SHP77 treated with DMSO at 0.1 percent for 48 hours (cell line): ENCODE results near the gene ADARB1.

Experiments used
- DNase-seq: peaks from one replicate; lab custom pipeline; 2025; lab: John Stamatoyannopoulos, UW

The ADARB1 gene

DNA sequence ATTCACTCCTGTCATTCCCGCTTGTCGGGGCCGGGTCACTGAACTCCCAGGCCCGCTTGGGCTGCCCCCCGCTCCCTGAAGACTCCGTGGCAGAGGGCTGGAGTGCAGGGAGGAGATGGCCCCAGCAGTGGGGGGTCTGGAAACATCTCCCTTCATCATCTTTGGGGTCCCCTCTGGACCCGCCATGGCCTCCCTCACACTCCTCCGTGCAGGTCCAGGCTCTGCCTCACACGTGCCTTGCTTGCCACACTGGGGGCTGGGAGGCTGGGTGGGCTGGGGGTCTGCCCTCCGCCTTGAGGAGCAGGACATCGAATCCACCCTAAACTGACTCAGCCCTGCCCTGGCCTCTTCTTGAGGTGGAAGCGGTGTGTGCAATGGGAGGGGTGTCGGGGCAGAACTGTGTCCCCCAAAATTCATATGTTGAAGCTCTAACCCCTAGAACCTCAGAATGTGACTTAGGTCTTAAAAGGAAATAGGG lies 178.1 kb downstream of the ADARB1 start:
- no peak for DNase-seq

DNA sequence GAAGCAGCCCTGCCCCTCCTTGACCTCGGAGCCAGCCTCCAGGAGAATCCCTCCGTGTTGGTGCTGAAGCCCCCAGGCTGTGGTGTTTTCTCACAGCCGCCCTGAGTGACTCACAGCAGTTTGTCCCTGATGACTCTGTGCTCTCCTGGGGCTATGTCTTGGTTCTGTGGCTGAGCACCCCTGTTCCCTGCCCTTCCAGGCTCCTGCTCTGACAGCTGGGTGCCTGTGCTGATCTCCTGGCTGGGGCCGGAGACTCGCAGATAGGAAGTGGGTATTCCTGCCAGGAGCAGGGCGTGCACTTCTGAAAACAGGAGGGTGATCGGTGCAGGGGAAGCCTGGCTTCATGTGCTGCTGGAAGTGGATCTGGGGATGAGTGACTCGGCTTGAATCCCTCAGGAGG lies 178.8 kb downstream of the ADARB1 start:
- no peak for DNase-seq

DNA sequence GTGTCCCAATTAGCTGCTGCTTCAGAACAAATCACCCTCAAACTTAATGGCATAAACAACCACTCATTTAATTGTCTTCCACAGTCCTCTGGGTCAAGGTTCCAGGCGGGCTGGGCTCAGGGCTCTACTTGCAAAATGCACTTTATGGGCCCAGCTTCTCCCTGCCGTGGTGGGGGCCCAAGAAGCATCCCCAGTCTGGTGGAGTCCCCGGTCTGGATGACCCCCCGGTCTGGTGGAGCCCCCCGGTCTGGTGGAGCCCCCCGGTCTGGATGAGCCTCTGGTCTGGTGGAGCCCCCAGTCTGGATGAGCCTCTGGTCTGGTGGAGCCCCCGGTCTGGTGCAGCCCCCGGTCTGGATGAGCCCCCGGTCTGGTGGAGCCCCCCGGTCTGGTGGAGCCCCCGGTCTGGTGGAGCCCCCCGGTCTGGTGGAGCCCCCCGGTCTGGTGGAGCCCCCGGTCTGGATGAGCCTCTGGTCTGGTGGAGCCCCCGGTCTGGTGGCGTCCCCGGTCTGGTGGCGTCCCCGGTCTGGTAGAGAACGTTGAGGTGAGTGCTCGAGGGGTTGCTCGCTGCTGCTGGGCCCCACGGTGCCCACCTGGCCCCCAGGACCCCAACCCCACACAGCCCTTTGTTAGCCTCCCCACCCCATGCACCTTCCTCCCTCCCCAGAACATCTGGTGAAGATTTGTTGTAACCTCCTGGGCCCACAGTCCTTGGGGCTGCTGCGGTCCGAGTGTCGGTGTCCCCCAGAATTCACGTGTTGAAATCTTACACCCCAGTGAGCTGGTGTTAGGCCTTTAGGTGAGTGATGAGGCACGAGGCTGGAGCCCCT lies 179.5 kb downstream of the ADARB1 start:
- DNase-seq, result no peak

DNA sequence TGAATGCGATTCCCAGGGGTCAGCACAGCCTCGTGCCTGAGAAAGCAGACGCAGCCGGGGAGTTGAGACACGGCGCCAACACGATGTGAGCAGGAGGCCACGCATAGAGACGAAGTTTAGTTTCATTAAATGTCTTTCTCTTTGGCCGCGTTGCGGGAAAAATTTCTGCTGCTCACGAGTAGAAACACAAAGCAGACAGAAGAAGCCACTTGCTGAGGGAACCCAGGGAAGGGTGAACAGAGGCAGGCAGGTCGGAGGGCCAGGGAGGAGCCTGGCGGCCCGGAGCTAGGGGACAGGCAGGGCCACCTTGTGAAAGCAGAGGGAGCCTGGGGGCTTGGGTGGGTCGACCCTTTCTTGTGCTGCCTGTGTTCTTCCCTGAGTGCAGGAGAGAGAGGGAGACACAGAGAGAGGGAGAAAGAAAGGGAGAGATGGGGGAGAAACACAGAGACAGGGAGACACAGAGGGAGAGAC lies 180.1 kb downstream of the ADARB1 start:
- DNase-seq, result no peak

DNA sequence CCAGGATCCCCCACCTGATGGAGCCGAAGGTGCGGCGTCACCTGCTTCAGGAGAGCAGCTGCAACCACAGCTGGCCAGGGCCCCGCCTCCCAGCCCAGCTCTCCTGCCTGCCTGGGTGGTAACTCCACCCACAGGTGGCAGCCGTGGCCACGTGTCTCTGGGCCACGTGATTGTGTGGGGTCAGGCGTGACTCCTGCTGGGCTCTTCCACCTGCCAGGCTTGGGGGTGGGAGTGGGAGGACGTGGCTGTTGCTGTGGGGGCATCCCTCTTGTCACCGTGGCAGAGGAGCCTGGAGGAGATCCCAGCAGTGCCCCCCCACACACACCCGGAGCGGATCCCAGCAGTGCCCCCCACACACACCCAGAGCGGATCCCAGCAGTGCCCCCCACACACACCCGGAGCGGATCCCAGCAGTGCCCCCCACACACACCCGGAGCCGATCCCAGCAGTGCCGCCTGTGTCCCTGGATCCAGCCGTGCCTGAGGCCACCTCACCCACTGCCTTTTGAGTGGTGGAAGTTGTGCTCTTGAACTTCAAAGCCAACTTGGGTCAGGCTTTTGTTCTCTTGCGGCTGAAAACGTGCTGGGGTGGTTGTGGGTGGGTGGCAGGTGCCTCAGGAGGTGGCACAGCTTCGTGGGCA lies 181.1 kb downstream of the ADARB1 start:
- DNase-seq, result no peak

DNA sequence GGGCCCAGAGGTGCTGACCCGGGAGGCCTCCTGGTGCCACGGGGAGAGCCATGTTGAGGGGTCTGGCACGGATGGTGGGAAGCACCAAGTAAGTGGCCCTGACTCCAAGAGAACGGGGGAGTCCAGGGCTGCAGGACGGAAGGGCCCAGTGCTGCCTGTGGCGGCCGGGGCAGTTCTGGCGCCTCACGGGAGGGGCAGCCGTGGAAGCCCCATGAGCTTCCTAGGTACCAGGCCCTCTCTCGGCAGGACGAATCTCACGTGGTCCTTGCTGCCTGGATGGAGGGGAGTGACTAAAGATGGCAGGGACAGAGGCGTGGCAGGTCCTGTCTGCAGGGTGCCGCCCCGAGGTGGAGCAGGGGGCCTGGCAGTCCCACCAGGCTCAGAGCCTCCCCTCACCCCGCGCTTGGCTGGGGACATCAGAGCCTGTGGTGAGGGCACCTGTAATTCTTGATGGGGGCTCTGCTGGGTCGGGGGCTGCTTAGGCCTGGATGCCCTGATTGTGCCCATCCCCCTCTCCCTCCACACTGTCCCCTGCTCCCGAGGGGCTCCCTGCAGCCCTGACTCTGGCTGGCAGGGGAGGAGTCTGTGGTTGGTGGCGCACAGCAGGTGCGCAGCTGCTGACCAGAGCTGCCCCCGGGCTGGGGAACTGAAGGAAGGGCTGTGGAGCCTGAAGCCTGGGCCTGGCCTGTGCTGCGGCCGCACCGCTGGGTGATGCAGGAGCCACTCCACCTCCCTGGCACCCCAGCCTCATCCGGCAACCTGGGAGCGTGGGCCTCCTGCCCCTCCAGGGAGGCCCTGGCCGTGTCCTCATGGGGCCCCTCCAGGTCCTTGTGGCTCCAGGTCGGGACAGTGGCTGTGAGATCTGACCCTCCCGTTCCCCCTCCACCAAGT lies 181.9 kb downstream of the ADARB1 start:
- no peak for DNase-seq

DNA sequence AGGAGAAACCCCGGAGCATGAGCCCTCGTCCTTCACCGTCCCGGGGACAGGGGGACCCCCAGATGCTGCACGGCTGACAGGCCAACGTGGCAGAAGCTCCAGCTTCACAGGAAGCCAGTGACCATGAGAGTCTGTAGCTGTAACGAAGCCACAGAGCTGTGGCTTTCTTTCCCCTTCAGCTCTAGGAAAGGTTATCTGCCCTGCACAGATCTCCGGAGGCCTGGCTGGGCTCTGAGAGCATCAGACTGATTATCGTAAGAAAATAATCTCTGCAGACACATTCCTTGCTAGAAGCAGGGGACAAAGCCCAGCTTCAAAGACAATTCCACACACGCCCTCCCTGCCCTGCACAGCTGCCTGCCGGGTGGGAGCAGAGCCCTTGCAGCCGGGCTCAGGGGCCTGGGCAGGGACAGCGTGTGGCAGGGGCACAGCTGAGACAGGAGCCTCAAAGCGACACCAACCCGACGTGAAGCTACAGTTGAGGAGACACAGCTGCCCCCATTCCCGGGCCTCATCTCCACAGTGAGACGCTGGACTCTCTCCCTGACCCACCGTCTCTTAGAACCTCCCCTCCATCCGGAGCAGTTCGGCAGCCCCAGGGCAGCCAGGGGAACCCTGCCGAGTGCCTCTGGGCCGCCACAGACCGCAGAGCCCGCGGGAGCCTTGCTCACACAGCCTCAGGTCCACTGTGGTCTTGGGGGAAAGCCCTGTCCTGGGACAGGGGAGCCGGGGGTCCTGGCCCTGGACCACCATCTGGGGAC lies 182.7 kb downstream of the ADARB1 start:
- DNase-seq, result no peak

DNA sequence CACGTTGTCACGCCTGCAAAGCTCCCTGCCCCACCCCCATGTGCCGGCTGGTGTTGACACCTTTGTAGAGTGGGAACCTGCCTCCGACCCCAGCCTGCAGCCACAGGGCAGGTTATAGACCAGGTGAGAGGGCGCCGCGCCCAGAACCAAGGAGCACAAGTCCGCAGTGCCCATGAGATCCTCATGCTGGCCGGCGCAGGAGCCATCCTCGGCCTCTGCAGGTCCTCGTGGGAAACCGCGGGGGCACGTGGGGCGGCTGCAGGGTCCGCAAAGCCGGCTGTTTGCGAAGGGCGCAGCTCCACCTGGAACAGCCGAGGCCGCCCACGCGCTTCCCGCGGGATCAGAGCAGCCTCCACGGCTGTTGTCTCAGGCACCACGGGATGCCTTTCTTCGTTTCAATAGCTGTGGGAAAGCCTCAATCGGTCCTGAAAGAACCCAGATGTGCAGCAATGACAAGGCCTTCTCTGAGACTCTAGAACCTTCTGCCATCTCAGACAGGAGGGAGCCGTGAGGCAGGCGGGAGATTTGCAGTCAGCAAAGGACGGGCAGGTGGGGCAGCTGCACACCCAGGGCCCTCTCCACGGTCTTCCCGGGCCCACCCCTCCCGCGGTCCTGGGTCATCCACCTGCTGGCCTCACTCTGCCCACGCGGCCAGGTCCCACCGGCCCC lies 183.4 kb downstream of the ADARB1 start:
- DNase-seq, result no peak

DNA sequence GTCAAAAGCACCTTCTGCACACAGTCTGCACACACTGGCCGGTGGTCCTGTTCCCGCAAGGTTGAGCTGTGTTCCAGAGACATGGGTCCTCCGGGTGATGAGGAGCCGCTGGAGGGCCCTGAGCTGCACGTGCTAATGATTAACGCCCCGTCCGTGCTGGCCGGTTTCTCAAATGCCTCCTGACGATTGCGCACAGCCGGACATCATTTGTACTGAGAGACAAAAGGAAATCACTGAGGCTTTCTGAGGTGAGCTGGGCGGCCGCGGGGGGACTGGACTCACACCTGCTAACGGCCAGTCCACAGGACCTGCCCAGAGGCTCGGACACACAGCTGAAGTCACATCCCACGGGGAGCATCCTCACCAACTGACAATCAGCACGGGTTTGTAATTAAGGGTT lies 184.1 kb downstream of the ADARB1 start:
- no peak for DNase-seq

DNA sequence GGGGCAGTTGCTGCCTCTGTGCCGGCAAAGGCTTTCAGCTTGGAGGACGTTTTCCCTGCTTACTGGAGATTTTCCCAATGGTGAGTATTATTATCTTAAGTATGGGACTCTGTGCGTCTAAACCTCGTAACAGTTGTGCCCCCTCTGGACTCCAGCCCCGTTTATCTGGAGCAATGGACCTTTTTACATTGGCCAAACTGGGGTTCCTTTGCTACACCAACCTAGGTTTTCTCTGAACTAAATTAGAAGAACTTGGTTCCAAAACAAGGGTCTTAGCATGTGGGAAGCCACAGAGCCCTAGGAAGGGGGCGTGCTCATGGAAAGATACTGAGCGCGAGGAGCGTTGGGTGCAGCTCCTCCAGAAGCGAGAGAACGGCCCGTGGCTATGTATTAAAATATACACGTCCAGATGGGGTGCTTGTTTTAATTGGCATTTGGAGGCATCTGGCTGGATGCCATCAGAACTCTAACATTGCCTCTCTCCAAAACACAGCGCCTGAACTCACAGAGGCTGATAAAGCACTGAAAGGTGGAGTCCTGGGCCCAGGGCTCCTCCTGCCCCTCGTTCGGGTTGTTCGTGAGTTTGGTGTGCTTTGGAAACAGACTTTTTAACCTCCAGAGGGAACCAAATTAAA lies 184.9 kb downstream of the ADARB1 start:
- no peak for DNase-seq

DNA sequence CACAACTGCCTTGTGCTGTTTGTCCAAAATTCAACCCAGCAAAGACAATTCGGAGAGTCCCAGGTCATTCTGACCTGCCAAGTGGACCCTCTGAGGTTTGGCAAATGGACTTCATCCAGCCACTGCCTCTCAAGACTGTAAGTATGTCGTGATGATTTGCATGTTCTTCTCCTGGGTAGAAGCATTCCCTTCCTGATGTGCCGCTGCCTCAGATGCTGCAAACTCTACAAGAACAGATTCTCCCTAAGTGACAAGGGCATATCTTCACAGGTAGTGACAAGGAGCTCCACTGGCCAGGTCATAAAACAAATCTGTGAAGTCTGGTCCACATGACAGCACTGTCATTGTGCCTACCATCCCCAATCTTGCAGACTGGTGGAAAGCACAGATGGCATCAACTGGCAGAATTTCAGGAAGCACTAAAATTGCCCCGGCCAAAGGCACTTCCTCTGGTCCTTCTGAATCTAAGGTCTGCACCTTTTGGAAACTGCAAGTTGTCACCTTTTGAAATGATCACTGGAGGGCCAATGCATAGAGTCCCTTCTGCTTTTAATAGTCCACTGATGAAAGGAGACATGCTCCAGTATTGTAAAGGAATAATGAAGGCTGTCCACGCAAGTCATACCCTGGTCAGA lies 185.9 kb downstream of the ADARB1 start:
- no peak for DNase-seq

DNA sequence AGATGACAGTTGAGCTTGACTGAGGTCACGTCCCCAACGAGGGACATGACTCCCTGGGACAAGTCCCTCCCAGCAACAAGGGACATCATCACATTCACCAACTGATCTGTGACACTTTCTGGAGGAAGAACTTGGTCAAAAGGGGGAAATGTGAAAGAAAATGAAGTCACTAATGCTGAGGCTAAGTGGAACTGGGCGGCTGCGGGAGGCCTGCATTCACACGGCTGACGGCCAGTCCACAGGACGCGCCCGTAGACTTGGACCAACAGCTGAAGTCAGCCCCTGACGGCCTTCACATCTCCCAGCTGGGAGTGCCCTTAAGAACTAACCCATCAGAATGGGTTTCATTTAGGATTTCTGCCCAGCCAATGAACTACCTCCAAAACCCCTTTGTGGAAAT lies 186.7 kb downstream of the ADARB1 start:
- no peak for DNase-seq

DNA sequence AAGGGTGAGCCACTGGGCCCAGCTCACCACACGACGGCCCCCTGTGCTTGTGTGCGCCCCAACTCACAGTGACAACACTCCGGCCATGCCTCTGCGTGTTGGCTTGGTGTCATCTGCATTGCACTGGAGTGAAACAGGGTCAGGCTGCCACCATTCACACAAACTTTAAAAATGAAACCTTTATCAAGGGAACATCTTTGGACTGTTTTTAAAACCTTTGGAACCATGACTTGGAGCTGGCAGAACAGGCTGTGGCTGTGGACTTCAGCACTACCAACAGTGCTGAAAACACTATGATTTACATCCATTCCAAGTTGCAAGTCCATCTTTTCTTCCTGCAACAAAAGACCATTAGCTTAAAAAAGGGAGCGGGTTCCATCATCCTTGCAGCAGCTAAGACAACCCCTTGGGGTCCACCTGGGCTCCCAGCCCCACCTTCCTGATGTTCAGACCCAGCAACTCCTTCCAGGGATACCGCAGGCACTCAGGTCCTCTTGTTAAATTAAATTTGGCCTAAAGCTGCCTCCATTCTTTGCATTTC lies 187.7 kb downstream of the ADARB1 start:
- DNase-seq, result no peak

DNA sequence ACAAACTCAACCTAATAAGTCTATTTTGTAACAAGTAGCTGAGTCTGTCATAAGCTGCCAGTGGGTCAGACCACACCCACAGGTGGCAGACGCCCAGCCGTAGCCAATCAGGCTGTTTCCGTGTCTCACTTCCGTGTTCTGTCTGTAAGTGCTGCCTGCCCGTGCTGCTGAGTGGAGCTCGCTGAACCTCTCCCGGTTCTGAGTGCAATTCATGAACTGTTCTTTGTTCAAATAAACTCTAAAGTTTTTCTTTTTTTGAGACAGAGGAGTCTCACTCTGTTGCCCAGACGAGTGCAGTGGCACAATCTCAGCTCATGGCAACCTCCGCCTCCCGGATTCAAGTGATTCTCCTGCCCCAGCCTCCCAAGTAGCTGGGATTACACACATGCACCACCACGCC lies 188.2 kb downstream of the ADARB1 start:
- DNase-seq, result no peak

DNA sequence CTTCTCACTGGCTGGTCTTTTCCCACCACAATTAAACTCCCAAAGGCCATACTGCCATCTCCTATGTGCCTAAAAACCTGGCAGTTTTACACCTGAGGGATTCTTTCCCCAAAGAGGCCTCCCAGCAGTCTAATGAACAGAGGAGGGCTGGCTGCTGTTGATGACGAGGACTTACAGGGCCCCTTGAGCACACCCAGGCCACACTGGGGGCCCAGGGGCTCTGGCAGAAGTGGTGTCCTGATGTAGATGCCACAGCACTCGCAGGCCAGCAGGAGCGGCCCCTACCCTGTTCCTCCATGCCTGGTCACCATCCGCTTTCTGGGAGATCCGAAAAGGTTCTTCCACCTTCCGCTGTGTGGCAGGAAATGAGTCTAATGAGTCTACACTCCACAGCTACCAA lies 189.2 kb downstream of the ADARB1 start:
- no peak for DNase-seq

DNA sequence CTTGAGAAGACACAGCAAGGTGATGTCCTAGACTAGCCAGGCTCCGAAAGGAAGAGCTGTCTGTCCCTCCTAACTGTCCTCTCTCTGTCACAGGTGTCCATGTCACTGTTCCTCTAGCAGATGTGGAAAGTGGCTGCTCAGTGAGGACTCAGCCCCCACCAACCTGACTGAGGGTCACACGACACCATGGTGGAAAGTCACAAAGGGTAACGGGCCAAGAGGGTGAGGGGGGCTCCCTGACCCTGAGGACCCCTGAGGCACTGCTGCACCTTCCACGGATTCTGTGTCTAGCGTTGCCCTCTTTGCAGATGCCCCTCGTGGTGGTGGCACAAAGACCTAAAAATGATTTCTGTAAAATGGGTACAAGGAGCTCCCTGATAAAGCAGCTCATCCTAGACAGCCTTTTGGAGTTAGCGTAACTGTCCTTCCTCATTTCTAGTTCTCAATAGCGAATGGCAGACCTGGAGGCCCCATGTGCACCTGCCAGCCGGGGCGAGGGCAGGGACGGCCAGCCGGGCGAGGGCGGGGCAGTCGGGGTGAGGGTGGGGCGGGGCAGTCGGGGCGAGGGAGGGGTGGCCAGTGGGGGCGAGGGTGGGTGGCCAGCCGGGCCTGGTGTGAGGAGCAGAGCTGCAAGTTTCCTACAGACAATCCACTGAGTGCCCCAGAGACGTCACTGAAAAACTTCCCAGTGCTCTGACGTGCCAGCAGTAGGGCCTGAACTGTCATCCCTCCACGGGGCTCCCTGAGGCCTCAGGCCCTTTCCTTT lies 189.9 kb downstream of the ADARB1 start:
- no peak for DNase-seq

DNA sequence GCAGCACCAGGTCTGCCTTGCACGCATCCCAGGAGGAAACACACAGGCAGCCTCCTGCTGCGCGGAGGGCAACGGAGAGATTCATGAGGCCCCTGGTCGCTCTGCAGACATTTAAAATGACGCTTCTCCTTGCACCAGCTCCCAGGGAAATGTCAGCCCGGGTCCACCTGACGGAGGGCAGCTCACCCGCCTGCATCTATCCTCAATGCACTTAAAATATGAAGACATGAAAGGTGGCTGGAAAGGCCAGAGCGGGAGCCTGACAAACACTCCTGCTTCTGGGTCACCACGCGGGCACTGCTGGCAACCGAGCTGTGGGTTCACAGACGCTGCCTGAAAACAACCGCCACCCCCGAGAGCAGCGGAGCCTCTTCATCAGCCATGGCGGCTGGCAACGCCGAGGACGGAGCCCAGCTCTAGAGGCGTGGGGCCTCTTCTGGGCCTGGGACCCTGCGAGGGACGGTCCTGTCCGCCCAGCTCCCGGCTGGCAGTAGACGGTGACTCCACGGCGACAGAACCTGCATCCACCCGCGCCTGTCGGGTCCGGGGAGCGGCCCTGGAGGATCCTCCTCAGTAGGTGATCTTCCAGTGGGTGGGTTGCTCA lies 190.6 kb downstream of the ADARB1 start:
- no peak for DNase-seq

DNA sequence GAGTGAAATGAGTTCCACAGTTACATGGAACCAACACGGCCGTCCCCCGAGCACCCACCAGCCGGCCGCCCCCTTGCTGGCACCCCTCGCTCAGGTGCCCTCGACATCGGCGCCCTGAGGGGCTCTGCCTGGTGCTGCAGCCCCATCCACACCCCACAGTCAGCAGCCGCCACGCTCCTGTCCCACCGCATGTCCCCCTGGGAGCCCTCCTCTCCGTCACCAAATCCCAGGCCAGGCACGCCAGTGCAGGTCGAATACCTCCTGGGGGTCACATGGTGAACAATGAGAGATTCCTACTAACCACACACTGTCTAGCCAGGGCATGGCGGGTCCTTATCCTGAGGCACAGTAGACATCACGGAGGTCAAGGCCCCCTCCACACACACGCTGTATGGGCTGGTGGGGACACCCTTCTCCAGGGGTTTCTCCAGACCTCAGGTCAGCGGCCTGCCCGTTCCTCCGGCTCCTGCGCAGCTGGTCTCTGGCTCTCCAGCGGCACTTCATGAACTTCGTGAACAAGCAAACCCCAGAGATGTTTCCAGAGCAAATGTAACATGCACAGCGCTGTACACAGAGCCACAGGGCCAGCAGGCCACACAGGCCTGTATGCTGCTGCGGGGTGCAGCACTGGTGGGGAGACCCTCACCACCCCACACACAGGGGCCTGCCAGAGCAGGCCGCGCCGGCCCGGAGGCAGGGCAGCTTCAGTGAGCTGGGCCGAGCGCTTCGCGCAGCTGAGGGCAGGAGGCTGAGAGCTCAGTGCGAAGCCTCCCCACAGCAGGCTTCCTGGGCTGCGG lies 191.5 kb downstream of the ADARB1 start:
- DNase-seq, result no peak
